Kidney (tissue), 14 donors: ENCODE data around the gene WDR62. TPM values are rescaled to one million over a fixed set of nuclear protein-coding genes. Genes with fewer than 3 reads are reported as not detected.
A peak's percentile ranks its signal among the peaks of the same experiment; 100 is the strongest.

Experiments
- DNase-seq, 5 donors: peaks; one replicate each; pipeline ENCODE4 v3.0.0-alpha.2; 2013 to 2020
- FAIRE-seq: peaks from 2 replicates; lab custom pipeline; 2012; peaks lifted over from hg19 to GRCh38; lab: Jason Lieb, UNC
- H3K27ac ChIP-seq, 2 donors: one replicate each; pipeline ENCODE4 v1.7.0; 2013; ENCODE audit warnings: low read depth in 2 of 2, low read length in 2 of 2, inconsistent platforms in 1 of 2
- H3K27me3 ChIP-seq: one replicate; pipeline ENCODE4 v1.7.1; 2013; ENCODE audit warnings: low read length, inconsistent platforms; ENCODE audit not compliant: control insufficient read depth, insufficient read depth
- H3K36me3 ChIP-seq, 3 donors: one replicate each; pipeline versions ENCODE4 v1.7.0 to v1.7.1; 2013; ENCODE audit warnings: low read length in 3 of 3, control low read depth in 1 of 3, inconsistent platforms in 1 of 3; ENCODE audit not compliant: insufficient read depth in 3 of 3, control insufficient read depth in 2 of 3
- H3K4me1 ChIP-seq, 3 donors: one replicate each; pipeline versions ENCODE4 v1.7.0 to v1.7.1; 2013; ENCODE audit warnings: low read length in 3 of 3, inconsistent platforms in 1 of 3, low read depth in 1 of 3; ENCODE audit not compliant: control insufficient read depth in 2 of 3, insufficient read depth in 2 of 3
- H3K4me3 ChIP-seq, 3 donors: one replicate each; pipeline versions ENCODE4 v1.7.0 to v1.8.1; 2013; ENCODE audit warnings: low read length in 3 of 3, control low read depth in 1 of 3, inconsistent platforms in 1 of 3
- H3K9ac ChIP-seq, 3 donors: one replicate each; pipeline versions ENCODE4 v1.7.0 to v1.7.1; 2013; ENCODE audit warnings: low read length in 3 of 3, control low read depth in 1 of 3, inconsistent platforms in 1 of 3
- H3K9me3 ChIP-seq, 3 donors: one replicate each; pipeline versions ENCODE4 v1.7.0 to v1.7.1; 2013; ENCODE audit warnings: low read length in 3 of 3, control low read depth in 1 of 3, inconsistent platforms in 1 of 3; ENCODE audit not compliant: control insufficient read depth in 2 of 3, insufficient read depth in 1 of 3
- intact Hi-C: fragments of 100-400 bp; cut with DNase I; formaldehyde crosslinking; loops from one replicate; pipeline ENCODE4 v1.11.1; 2022
- polyA plus RNA-seq: library from polyadenylated mRNA; stranded (reverse); fragments of 350-450 nt; fragmentation: Illumina TruSeq; extraction: RNeasy Lipid Tissue Mini Kit (QIAGEN cat#74804); gene quantifications from one replicate; pipeline ENCODE4 v1.2.3, GENCODE V29; 2014; ENCODE audit warnings: low read depth, low replicate concordance; ENCODE audit not compliant: insufficient read depth
- total RNA-seq: library from RNA; stranded (reverse); fragmentation: NEBNext Ultra II Directional; extraction: Animal tissue kit (Norgen Biotek cat#: 25700); gene quantifications from one replicate; pipeline ENCODE4 v1.2.1, GENCODE V29; 2021
- TF ChIP-seq, protein P1 (sequence below): IDR thresholded peaks from 3 replicates; pipeline ENCODE4 v1.5.1; 2012; ENCODE audit warnings: mild to moderate bottlenecking, moderate library complexity, borderline replicate concordance; ENCODE audit not compliant: insufficient read depth; ENCODE audit errors: extremely low read depth
- donor health status: control.
- donor health status: control.
- donor health status: control.
- donor health status: control.
- donor health status: control.
- donor health status: DM: yes; HTN: yes; CAD: no.
- donor health status: Normal renal cell carcinoma (clear cell type).

The WDR62 gene
- total and polyA plus RNA-seq, 2 donors from 2014 or later: 0.58 to 0.69 TPM

- intact Hi-C loops: no loop called here
- Histone ChIP-seq H3K4me1 (no peaks in the 10 kb centered on the region), H3K36me3 (no peaks in the 10 kb centered on the region), H3K27ac (no peak overlapping the region), H3K4me3 (no peak overlapping the region), H3K27me3 (no peaks in the 10 kb centered on the region), H3K9ac (no peak overlapping the region), H3K9me3 (no peaks in the 10 kb centered on the region)
- DNase-seq: peak in 1 of 5 donors; percentile 5
- TF ChIP-seq, protein P1, sequence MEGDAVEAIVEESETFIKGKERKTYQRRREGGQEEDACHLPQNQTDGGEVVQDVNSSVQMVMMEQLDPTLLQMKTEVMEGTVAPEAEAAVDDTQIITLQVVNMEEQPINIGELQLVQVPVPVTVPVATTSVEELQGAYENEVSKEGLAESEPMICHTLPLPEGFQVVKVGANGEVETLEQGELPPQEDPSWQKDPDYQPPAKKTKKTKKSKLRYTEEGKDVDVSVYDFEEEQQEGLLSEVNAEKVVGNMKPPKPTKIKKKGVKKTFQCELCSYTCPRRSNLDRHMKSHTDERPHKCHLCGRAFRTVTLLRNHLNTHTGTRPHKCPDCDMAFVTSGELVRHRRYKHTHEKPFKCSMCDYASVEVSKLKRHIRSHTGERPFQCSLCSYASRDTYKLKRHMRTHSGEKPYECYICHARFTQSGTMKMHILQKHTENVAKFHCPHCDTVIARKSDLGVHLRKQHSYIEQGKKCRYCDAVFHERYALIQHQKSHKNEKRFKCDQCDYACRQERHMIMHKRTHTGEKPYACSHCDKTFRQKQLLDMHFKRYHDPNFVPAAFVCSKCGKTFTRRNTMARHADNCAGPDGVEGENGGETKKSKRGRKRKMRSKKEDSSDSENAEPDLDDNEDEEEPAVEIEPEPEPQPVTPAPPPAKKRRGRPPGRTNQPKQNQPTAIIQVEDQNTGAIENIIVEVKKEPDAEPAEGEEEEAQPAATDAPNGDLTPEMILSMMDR: no peak
- no peak for FAIRE-seq
Measured at GRCh38 chr19:36090910-36091695, 36.4 kb downstream of the WDR62 start.

DNA sequence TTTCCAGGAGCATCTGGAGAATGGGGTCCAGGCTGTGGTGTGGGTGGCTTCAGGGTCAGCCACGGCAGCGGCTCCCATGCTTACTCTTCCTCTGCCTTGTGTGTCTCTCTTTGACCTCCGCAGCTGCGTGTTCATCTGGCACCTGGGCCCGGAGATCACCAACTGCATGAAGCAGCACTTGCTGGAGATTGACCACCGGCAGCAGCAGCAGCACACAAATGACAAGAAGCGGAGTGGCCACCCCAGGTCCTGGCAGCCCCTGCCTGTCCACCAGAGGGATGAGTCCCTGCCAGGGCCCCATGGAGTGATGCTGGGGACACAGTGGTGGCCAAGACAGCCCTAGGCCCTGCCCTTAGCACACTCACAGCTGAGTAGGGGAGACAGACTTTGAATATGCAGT, 37.9 kb downstream of the WDR62 start:
- TF ChIP-seq, protein P1: no peak

DNA sequence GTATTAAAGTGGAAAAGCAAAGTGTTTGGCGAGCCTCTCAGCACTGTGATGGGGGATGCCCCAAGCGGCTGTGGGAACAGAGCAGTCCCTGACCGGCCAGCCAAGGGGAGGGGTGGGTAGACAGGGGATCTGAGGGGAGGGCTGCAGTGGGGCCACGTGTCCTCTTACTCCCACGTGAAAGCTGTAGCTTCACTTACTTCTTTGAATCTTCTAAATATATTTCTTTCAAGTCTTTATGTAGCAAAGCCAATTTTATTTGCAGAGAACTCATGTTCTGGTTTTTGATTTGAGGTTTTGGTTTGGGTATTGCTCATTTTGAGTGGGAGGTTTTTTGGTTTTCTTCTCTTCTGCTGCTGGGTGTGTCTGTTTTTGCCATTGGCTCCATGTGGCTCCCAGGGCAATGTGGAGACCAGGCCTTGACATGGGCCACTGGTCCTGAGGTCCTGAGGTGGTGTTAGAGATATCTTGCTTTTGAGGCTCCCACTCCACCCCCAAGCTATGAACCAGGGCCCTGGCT, 38.5 kb downstream of the WDR62 start:
- no peak overlapping the region for H3K4me3 ChIP-seq
- H3K9me3 ChIP-seq: no peaks in the 10 kb centered on the region
- TF ChIP-seq, protein P1: no peak
- intact Hi-C loops: no loop called here
- no peaks in the 10 kb centered on the region for H3K4me1 ChIP-seq
- FAIRE-seq (no peak), DNase-seq (no peak)
- H3K9ac ChIP-seq: no peak overlapping the region
- no peaks in the 10 kb centered on the region for H3K36me3 ChIP-seq
- no peaks in the 10 kb centered on the region for H3K27me3 ChIP-seq
- H3K27ac ChIP-seq: no peak overlapping the region

More for the DNA sequence above, 37.9 kb downstream of the WDR62 start:
- DNase-seq (no peak), FAIRE-seq (no peak)
- H3K27ac ChIP-seq: no peak overlapping the region
- intact Hi-C loops: no loop called here
- no peak overlapping the region for H3K4me3 ChIP-seq
- no peaks in the 10 kb centered on the region for H3K9me3 ChIP-seq
- H3K27me3 ChIP-seq: no peaks in the 10 kb centered on the region
- no peaks in the 10 kb centered on the region for H3K36me3 ChIP-seq
- no peak overlapping the region for H3K9ac ChIP-seq
- no peaks in the 10 kb centered on the region for H3K4me1 ChIP-seq
